Activated CD8-positive, alpha-beta memory T cell treated with anti-CD3 and anti-CD28 coated beads, Interleukin-2, amount 10 ng/mL, durations not matched to agents 7 days and 5 days (primary cell): ENCODE data around the gene HSBP1. TPM values are rescaled to one million over a fixed set of nuclear protein-coding genes. Genes with fewer than 3 reads are reported as not detected.

ENCODE experiments used
- ATAC-seq: fragments of 150-1000 bp; cut with Tn5 transposase; one replicate; pipeline ENCODE4 v1.10.0; 2021; ENCODE audit warnings: moderate library complexity
- CTCF ChIA-PET: fragments of 350-600 bp; sonication (Branson Sonifier 250); formaldehyde crosslinking; loops from one replicate; lab custom pipeline; 2021; ENCODE audit warnings: antibody characterized with exemption; lab: Charles Lee
- DNase-seq: peaks from one replicate; pipeline ENCODE4 v3.0.0-alpha.2; 2020
- H3K27ac Mint-ChIP-seq: one replicate; pipeline ENCODE4 v1.8.0; 2021; ENCODE audit warnings: mild to moderate bottlenecking, mixed read lengths
- H3K27me3 Mint-ChIP-seq: one replicate; pipeline ENCODE4 v1.8.0; 2021; ENCODE audit warnings: mixed read lengths
- H3K36me3 Mint-ChIP-seq: one replicate; pipeline ENCODE4 v1.8.0; 2021; ENCODE audit warnings: mild to moderate bottlenecking, mixed read lengths
- H3K4me1 Mint-ChIP-seq: one replicate; pipeline ENCODE4 v1.8.0; 2021; ENCODE audit warnings: mixed read lengths
- H3K4me3 Mint-ChIP-seq: one replicate; pipeline ENCODE4 v1.8.0; 2021; ENCODE audit warnings: mild to moderate bottlenecking, moderate library complexity, mixed read lengths
- H3K9me3 Mint-ChIP-seq: one replicate; pipeline ENCODE4 v1.8.0; 2022; ENCODE audit warnings: low read depth, mixed read lengths
- total RNA-seq, 2 experiments: library from RNA; stranded (reverse); gene quantifications; one replicate each; pipeline ENCODE4 v1.2.3, GENCODE V29; 2021

Gene HSBP1
- total RNA-seq, 2 experiments from 2014 or later = 56.5 to 72.8 TPM

GRCh38 chr16:83851473-83851872 is 43.7 kb downstream of the HSBP1 start:
- Mint-ChIP-seq H3K27ac (no peak overlapping the region), H3K36me3 (no peaks in the 10 kb centered on the region), H3K4me1 (no peaks in the 10 kb centered on the region), H3K4me3 (no peak overlapping the region), H3K27me3 (peaks cover 17% of the 10 kb centered on the region), H3K9me3 (no peaks in the 10 kb centered on the region)
- DNase-seq = no peak
- ATAC-seq = no peak
- CTCF ChIA-PET = no interaction called here

GRCh38 chr16:83852774-83853173 is 45.0 kb downstream of the HSBP1 start:
- CTCF ChIA-PET = no interaction called here
- Mint-ChIP-seq H3K27me3 (peaks cover 9% of the 10 kb centered on the region), H3K36me3 (no peaks in the 10 kb centered on the region), H3K4me3 (no peak overlapping the region), H3K27ac (no peak overlapping the region), H3K4me1 (no peaks in the 10 kb centered on the region), H3K9me3 (no peaks in the 10 kb centered on the region)
- ATAC-seq (no peak), DNase-seq (no peak)

GRCh38 chr16:83853834-83854233 is 46.1 kb downstream of the HSBP1 start:
- Mint-ChIP-seq H3K27me3 (peaks cover 8% of the 10 kb centered on the region), H3K4me1 (no peaks in the 10 kb centered on the region), H3K27ac (no peak overlapping the region), H3K4me3 (no peak overlapping the region), H3K36me3 (no peaks in the 10 kb centered on the region), H3K9me3 (no peaks in the 10 kb centered on the region)
- CTCF ChIA-PET = no interaction called here
- ATAC-seq = no peak
- no peak for DNase-seq

GRCh38 chr16:83854420-83854819 is 46.6 kb downstream of the HSBP1 start:
- CTCF ChIA-PET = no interaction called here
- ATAC-seq (no peak), DNase-seq (no peak)
- Mint-ChIP-seq H3K27me3 (peaks cover 4% of the 10 kb centered on the region), H3K4me3 (no peak overlapping the region), H3K36me3 (no peaks in the 10 kb centered on the region), H3K27ac (no peak overlapping the region), H3K9me3 (no peaks in the 10 kb centered on the region), H3K4me1 (no peaks in the 10 kb centered on the region)

- no peaks in the 10 kb centered on the region for H3K4me1 Mint-ChIP-seq
- no peak for DNase-seq
- ATAC-seq = no peak
Measured at GRCh38 chr16:83856792-83857191, 49.0 kb downstream of the HSBP1 start.

GRCh38 chr16:83859265-83859664 is 51.5 kb downstream of the HSBP1 start:
- H3K9me3 Mint-ChIP-seq = no peaks in the 10 kb centered on the region
- ATAC-seq (no peak), DNase-seq (no peak)
- H3K27me3 Mint-ChIP-seq = no peaks in the 10 kb centered on the region
- H3K36me3 Mint-ChIP-seq = no peaks in the 10 kb centered on the region
- no peaks in the 10 kb centered on the region for H3K4me1 Mint-ChIP-seq
- CTCF ChIA-PET = no interaction called here
- H3K27ac Mint-ChIP-seq = no peak overlapping the region
- no peak overlapping the region for H3K4me3 Mint-ChIP-seq

More at GRCh38 chr16:83856792-83857191, 49.0 kb downstream of the HSBP1 start:
- Mint-ChIP-seq H3K36me3 (no peaks in the 10 kb centered on the region), H3K27ac (no peak overlapping the region), H3K9me3 (no peaks in the 10 kb centered on the region), H3K27me3 (peaks cover under 1% of the 10 kb centered on the region), H3K4me3 (no peak overlapping the region)
- CTCF ChIA-PET = no interaction called here

- peaks cover 18% of the 10 kb centered on the region for H3K27me3 Mint-ChIP-seq
- no peaks in the 10 kb centered on the region for H3K4me1 Mint-ChIP-seq
- no peak overlapping the region for H3K27ac Mint-ChIP-seq
- no peak overlapping the region for H3K4me3 Mint-ChIP-seq
- no peak for ATAC-seq
- DNase-seq = no peak
- CTCF ChIA-PET = no interaction called here
- H3K36me3 Mint-ChIP-seq = no peaks in the 10 kb centered on the region
- H3K9me3 Mint-ChIP-seq = no peaks in the 10 kb centered on the region
Measured at GRCh38 chr16:83862661-83863060, 54.9 kb downstream of the HSBP1 start.

- Mint-ChIP-seq H3K27ac (no peak overlapping the region), H3K27me3 (peaks cover 19% of the 10 kb centered on the region), H3K4me1 (no peaks in the 10 kb centered on the region), H3K9me3 (no peaks in the 10 kb centered on the region), H3K36me3 (no peaks in the 10 kb centered on the region), H3K4me3 (no peak overlapping the region)
- DNase-seq (no peak), ATAC-seq (no peak)
- CTCF ChIA-PET = no interaction called here
Measured at GRCh38 chr16:83863682-83864081, 55.9 kb downstream of the HSBP1 start.

Other genes with a start within 250 kb of the HSBP1 start
- 1 to 10 TPM; 5.3 to 5.7 TPM for gene MLYCD, start 91.1 kb downstream of the HSBP1 start, total RNA-seq
- gene OSGIN1, start 145.3 kb downstream of the HSBP1 start, total RNA-seq = under 1 TPM; 0.21 to 0.93 TPM
- gene NECAB2, start 160.3 kb downstream of the HSBP1 start, total RNA-seq = not detected
- not detected for gene SLC38A8, start 234.8 kb downstream of the HSBP1 start, total RNA-seq